NCI-H460 (cell line): Measurements from ENCODE around the gene FGF14. TPM values are rescaled to one million over a fixed set of nuclear protein-coding genes. Genes with fewer than 3 reads are reported as not detected.

Source experiments
- DNase-seq: peaks from one replicate; pipeline ENCODE4 v3.0.0-alpha.2; 2016; ENCODE audit warnings: low read depth; ENCODE audit errors: extremely low read depth
- total RNA-seq: library from RNA; depleted of rRNA; stranded (reverse); fragments of >200 nt; shearing (Covaris generic); gene quantifications from 2 replicates; pipeline ENCODE4 v1.2.3, GENCODE V29; 2014

Gene FGF14
- total RNA-seq, 1 experiment from 2014 or later, result 7.5 TPM

DNA sequence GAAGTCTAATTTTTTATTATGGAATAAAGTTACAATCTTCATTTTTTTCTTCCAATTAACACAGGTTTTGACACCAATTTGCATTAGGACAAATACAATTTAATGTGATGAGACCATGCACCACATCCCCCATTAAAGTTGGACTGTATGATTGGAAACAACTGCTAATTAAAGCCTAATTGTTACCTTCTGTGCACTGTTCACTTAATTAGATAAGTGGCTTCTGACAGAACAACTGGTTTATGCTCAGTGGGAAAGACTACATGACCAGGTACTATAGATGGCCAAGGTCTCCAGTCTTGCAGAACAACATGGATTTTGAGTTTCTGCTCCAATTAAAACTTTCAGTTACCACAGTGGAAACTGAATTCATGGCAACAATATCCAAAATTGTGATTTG is 198.1 kb downstream of the FGF14 start:
- no peak for DNase-seq

DNA sequence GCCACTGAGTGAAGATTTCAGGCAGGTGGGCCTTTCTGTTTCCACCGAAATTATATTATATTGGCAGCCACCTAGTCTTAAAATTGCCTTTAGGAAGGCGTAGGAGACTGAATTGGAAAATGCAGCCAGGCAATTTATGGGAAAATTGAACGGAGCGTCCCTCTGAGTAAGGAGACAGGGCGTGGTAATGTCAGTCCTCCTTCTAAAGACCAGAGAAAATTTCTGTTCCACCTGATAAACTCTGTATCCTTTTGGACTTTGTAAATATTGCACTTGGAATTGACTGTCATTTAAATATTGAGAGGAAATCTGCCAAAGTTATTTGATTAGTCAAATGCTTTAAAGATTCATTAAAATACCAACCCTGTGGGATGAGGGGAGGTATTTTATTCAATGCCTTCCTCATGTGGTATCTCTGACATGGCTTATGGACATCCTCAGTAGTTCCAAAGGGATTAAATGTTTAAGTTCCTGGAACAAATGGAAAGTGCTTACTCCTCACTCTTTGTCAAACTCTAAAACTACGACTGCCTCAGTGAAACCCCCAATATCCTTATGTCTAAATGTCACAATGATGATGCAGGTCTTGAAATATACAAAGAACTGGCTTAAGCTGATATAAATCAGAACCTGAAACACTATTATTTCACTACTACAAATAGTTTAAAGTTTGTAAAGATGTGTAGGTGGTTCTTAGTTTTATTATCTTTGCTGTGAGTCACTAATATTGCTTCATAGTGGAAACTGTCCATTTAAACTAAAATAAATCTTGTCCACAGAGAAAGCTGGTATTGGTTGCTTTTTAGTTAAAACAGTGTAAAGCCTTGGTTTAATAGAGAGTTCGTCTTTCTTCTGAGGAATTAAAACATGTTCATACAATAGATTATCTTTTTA is 203.2 kb downstream of the FGF14 start:
- no peak for DNase-seq

DNA sequence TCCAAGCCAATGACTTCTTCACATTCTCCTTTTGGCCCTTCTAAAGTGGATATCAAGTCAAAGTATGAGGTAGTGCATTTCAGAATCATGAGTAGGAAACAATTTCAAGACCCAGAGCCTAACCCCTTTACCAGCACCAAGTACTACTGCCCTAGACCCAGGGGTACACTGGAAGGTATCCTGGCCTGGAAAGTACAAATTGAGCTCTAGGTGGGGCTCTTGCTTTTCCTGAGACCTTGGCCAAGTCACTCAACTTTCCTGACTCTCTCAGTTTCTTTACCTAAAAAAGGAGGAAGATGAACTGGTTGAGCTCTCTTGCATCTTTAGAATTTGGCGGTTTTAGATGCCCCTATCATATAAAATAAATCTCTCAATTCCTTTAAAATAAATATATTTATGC is 204.7 kb downstream of the FGF14 start:
- no peak for DNase-seq

DNA sequence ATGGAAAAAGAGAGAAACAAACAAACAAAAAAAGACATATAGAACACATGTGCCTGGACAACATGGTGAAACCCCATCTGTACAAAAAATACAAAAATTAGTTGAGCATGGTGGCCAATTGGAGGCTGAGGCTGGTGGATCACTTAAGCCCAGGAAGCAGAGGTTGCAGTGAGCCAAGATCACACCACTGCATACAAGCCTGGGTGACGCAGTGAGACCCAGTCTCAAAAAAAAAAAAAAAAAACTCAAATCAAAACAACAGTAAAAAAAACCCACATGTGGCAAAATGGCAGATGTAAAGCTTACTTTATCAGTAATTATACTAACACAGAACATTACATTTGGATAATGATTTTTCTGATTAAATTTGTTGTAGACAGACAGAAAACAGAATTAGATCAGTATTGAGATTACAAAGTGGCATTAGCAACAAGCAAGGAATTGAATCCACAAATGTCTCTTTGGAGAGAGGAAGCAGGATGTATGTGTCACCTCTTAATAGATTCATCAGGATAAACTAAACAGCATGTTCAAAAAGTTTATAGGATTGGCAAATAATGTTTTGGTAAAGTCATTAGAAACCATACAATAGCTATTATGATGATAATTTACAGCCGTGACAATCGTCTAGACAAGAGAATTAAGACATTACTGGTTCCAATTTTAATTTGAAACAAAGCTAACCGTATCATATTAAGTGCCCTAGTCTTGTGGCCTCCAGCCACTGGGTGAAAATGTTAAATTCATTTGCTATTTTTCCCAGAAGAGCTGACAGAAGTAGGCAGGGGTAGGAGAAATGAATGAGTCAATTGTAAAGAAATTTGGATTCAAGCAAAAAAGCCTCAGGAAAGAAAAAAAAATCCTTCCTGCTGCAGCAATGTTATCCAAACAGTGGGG is 206.0 kb downstream of the FGF14 start:
- no peak for DNase-seq

- DNase-seq, result no peak
Observed at GRCh38 chr13:102192858-102193257, 209.0 kb downstream of the FGF14 start.

GRCh38 chr13:102191951-102192502 is 209.8 kb downstream of the FGF14 start:
- DNase-seq, result peak; percentile 18

GRCh38 chr13:102190930-102191329 is 210.9 kb downstream of the FGF14 start:
- no peak for DNase-seq

- DNase-seq, result no peak
Observed at GRCh38 chr13:102187313-102187712, 214.5 kb downstream of the FGF14 start.

DNA sequence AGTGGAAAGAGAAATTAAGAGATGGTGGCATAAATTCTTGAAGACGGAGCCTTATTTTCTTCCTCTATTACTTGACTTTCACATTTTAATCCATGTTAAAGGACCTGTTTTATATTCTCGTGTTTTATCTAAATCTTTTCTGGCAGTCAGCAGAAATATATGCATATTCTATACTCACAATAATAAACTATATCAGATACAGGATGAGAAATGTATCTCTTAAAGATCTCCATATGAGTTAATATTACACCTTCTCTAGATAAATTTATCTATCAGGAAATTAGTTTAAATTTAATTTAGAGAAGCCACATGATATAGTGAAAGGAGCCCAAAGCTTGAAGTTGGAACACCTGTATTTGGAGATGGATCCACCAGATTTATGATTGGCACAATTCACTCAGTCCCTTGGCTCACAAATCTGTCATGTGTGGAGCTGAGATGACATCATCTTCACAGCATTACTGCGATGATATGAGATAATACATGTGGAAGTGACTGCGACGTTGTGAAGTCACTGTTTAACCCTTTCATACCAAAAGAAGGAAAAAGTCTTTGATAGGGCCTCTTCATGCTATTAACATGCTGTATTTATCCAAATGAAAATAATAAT is 216.4 kb downstream of the FGF14 start:
- DNase-seq, result no peak

DNA sequence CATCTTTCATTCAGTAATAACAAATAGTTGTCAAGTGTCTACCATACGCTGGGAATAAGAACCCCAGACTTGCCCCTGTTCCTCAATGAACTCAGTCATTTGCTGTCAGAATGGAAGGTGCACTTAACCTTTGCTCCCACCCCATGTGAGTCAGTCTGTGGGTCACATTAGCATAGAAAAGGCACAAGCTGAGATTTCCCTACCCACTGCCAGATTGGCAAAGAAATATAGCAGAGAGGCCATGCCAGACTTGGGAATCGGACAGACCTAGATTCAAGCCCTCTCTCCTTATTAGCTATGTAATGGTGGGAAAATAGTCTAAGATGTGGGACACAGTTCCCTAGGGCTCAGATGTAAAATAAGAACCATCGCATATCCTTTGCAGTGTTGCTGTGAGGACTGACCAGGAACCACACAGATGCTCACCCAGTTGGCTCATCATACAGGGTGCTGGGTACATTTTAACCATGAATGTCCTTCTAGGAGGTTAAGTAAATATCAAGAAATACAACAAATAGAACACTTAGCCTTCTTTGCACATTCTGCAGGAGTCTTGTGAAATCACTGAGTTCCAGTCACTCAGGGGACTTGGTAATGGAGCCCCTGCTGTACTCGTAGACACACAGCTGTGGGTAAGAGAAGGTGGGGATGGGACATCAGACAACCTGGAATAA is 218.2 kb downstream of the FGF14 start:
- no peak for DNase-seq

GRCh38 chr13:102182170-102182569 is 219.7 kb downstream of the FGF14 start:
- no peak for DNase-seq

GRCh38 chr13:102177431-102177830 is 224.4 kb downstream of the FGF14 start:
- DNase-seq, result no peak

GRCh38 chr13:102176846-102177245 is 225.0 kb downstream of the FGF14 start:
- DNase-seq, result no peak

DNA sequence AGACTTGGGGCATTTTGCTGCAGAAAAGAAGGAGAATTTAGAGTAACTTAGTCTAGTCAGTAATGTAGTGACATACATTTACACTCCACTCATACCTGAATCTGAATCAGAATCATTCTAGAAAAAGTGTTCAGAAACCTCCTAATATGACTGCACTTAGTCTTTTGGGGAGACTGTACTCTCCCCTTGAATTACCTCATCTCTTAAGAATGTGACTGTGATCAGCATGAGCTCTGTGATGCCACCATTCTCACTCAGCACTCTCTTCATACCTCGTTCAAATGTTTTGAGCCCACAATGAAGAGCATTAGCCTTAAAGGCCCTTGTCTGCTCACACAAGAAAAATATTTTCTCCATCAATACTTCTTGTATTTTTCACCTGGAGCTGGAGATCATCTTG is 229.4 kb downstream of the FGF14 start:
- no peak for DNase-seq

- no peak for DNase-seq
Observed at GRCh38 chr13:102170305-102170704, 231.5 kb downstream of the FGF14 start.

- DNase-seq, result no peak
Observed at GRCh38 chr13:102169471-102170015, 232.3 kb downstream of the FGF14 start.

GRCh38 chr13:102152790-102153189 is 249.1 kb downstream of the FGF14 start:
- no peak for DNase-seq

GRCh38 chr13:102147353-102147752 is 254.5 kb downstream of the FGF14 start:
- DNase-seq, result no peak

DNA sequence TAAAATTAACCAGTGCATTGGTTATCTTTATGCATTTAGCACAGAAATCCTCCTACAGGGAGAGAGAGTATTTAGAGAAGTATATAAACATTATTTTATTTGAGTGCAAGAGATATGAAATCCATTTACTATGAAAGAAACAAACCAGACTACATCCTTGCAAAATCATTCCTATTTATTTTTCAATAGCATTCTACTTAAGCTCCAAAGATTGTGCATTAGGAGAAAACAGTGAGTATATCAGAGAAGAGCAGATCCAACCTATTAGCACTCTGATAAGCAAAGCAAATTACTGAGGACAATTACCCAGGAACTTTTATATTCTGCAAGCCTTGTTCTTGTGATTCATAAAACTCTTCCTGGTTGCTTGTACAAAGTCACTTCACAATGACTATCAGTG is 256.1 kb downstream of the FGF14 start:
- no peak for DNase-seq

- DNase-seq, result no peak
Observed at GRCh38 chr13:102142473-102142826, 259.4 kb downstream of the FGF14 start.
